Lower leg skin (tissue), 4 donors: ENCODE measurements around the gene VMA21. TPM values are rescaled to one million over a fixed set of nuclear protein-coding genes. Genes with fewer than 3 reads are reported as not detected.

Experiments
- DNase-seq, 2 donors: peaks; one replicate each; pipeline ENCODE4 v3.0.0-alpha.2; 2019; ENCODE audit warnings: low spot score in 2 of 2
- H3K4me3 ChIP-seq: fragments of 200-600 bp; sonication (generic); 2 replicates; pipeline ENCODE4 v1.5.1; 2017; ENCODE audit warnings: mild to moderate bottlenecking, low read depth; ENCODE audit not compliant: poor library complexity, severe bottlenecking
- CTCF ChIP-seq, 3 donors: fragments of 450-650 bp; IDR thresholded peaks; one replicate each; pipeline ENCODE4 v1.5.1; 2016; ENCODE audit warnings: antibody characterized with exemption in 3 of 3, mild to moderate bottlenecking in 3 of 3, moderate library complexity in 2 of 3
- POLR2A ChIP-seq, 2 donors: fragments of 450-650 bp; IDR thresholded peaks; one replicate each; pipeline ENCODE4 v1.6.1; 2016 to 2017; ENCODE audit warnings: antibody characterized with exemption in 2 of 2, mild to moderate bottlenecking in 1 of 2, moderate library complexity in 1 of 2
- WGBS, 2 donors: methylation state at CpG; one replicate each; pipeline ENCODE4 v1.1.5; 2018; 5-methylcytosine and 5-hydroxymethylcytosine counted together
- intact Hi-C: fragments of 100-400 bp; cut with DNase I; formaldehyde crosslinking; loops from one replicate; pipeline ENCODE4 v1.15.0; 2023; ENCODE audit warnings: low total_unique reads
- total RNA-seq, 4 donors: library from RNA; depleted of rRNA; stranded (reverse); fragments of >200 nt; gene quantifications; one replicate each; pipeline ENCODE4 v1.1.0, GENCODE V29; 2016

The VMA21 gene
- total RNA-seq, 4 donors from 2014 or later: 21.0 to 32.6 (median 29.7) TPM

GRCh38 chrX:151419782-151420181 is 22.8 kb downstream of the VMA21 start:
- no peak for TF ChIP-seq POLR2A (IDR thresholded peaks at IDR 0.05)
- TF ChIP-seq CTCF (IDR thresholded peaks at IDR 0.05): no peak
- intact Hi-C loops: no loop called here
- WGBS, 2 donors: 55 to 62% methylated on average over 3 of the region's 3 CpGs
- DNase-seq: no peak
- no peak overlapping the region for H3K4me3 ChIP-seq

- no peak overlapping the region for H3K4me3 ChIP-seq
- intact Hi-C loops: no loop called here
- no peak for TF ChIP-seq POLR2A (IDR thresholded peaks at IDR 0.05)
- TF ChIP-seq CTCF (IDR thresholded peaks at IDR 0.05): no peak
- DNase-seq: no peak
- WGBS, 2 donors: 72 to 93% methylated on average over 2 of the region's 2 CpGs
Measured at GRCh38 chrX:151424505-151424904, 27.5 kb downstream of the VMA21 start.

GRCh38 chrX:151448509-151448908 is 51.5 kb downstream of the VMA21 start:
- intact Hi-C loops: no loop called here
- TF ChIP-seq POLR2A (IDR thresholded peaks at IDR 0.05) (no peak), CTCF (IDR thresholded peaks at IDR 0.05) (no peak)
- H3K4me3 ChIP-seq: no peak overlapping the region
- 91 to 100% methylated on average over 1 of the region's 1 CpG for WGBS, 2 donors
- no peak for DNase-seq

GRCh38 chrX:151458824-151459223 is 61.8 kb downstream of the VMA21 start:
- intact Hi-C loops: no loop called here
- WGBS, 2 donors: 63 to 96% methylated on average over 1 of the region's 1 CpG
- no peak overlapping the region for H3K4me3 ChIP-seq
- TF ChIP-seq CTCF (IDR thresholded peaks at IDR 0.05) (no peak), POLR2A (IDR thresholded peaks at IDR 0.05) (no peak)
- no peak for DNase-seq

Other genes starting within 250 kb of the VMA21 start
- gene GPR50, start 220.6 kb upstream of the VMA21 start, total RNA-seq: under 1 TPM in 2 of 4 donors, not detected in 2; 0.23 to 0.25 TPM
- gene PASD1, start 166.5 kb downstream of the VMA21 start, total RNA-seq: not detected